Stomach (tissue), 4 donors: ENCODE results near the gene TM4SF4.

Experiments
- POLR2A ChIP-seq, 4 donors: fragments of 450-650 bp; IDR thresholded peaks; one replicate each; pipeline ENCODE4 v1.6.1; 2016; ENCODE audit warnings: antibody characterized with exemption in 4 of 4, control low read depth in 2 of 4, mild to moderate bottlenecking in 1 of 4, moderate library complexity in 1 of 4
- TF ChIP-seq, protein P1 (sequence below), 7 experiments: fragments of 450-650 bp in 4 of 7; fragments of 200-600 bp in 3 of 7; sonication (generic) in 3 of 7; IDR thresholded peaks; one replicate each; pipeline ENCODE4 v1.5.1; 2016 to 2019; ENCODE audit warnings: antibody characterized with exemption in 7 of 7, control low read depth in 2 of 7, mild to moderate bottlenecking in 1 of 7

DNA sequence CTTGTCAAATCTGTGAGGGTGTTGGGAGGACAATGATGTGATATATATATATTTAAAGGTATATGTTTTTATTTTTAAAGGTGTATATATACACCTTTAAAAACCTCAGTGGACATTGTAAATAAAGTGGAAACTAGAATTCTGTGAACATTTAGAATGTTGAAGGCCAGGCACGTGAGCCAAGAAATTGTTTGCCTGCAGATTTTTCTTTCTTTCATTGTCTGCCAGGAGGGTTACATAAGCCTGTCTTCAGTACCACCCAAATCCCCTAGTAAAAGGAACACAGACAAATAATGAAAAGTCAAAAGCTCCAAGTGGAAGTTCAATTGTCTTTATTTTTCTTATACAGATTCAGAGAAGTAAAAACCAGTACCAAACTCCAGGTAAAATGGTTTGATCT, 42.4 kb downstream of the TM4SF4 start:
- TF ChIP-seq, protein P1, sequence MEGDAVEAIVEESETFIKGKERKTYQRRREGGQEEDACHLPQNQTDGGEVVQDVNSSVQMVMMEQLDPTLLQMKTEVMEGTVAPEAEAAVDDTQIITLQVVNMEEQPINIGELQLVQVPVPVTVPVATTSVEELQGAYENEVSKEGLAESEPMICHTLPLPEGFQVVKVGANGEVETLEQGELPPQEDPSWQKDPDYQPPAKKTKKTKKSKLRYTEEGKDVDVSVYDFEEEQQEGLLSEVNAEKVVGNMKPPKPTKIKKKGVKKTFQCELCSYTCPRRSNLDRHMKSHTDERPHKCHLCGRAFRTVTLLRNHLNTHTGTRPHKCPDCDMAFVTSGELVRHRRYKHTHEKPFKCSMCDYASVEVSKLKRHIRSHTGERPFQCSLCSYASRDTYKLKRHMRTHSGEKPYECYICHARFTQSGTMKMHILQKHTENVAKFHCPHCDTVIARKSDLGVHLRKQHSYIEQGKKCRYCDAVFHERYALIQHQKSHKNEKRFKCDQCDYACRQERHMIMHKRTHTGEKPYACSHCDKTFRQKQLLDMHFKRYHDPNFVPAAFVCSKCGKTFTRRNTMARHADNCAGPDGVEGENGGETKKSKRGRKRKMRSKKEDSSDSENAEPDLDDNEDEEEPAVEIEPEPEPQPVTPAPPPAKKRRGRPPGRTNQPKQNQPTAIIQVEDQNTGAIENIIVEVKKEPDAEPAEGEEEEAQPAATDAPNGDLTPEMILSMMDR (IDR thresholded peaks at IDR 0.05), result no peak
- TF ChIP-seq POLR2A (IDR thresholded peaks at IDR 0.05), result no peak
